HG03442 (cell line): ENCODE measurements around the gene RNF7.
"Not testable (repeated sequence)": the region's sequence is repeated elsewhere in the genome, so short reads cannot be mapped to it uniquely, and the experiment has no call there.

Experiments used
- ATAC-seq: cut with Tn5 transposase; IDR thresholded peaks from one replicate; pipeline ENCODE4 v1.9.1; 2021; ENCODE audit warnings: mild to moderate bottlenecking, moderate library complexity; ENCODE audit not compliant: unreplicated experiment

The RNF7 gene

DNA sequence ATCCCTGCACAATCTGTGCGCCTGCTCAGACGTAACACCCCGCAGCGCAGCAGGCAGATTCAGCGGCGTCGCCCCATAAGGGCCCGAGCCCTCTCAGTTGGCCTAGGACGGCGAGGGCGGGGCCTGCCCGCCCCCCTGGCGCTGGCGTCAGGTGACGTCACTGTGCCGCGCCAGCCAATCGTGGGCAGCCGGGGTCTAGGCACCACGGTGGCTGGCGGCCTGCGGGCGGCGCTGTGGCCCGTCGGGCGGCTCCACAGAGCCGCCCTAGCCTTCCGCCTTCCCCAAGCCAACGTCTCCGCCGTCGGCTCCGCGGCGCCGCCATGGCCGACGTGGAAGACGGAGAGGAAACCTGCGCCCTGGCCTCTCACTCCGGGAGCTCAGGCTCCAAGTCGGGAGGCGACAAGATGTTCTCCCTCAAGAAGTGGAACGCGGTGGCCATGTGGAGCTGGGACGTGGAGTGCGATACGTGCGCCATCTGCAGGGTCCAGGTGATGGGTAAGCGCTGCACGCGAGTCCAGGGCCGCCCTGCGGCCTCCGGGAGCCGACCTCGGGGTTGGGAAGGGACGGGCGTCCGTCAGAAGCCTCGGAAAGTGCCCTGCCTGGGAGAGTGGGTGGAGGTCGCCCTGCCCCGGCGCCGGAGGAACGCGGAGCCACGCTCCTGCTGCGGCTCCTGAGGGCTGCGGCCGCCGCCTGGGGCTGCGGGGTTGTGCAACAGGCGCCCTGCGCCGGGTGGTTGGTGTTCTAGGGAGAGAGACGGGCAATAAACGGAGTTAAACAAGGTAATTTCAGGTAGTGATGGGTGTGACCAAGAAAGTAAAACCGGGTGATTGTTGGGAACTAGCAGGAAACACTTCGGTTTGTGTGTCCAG, at the start of gene RNF7:
Gene RNF7, plus strand, starts transcription at position 277 of the 869 bp plus-strand sequence. Its CDS starts 44 bp downstream, at position 321.
- peak; percentile 94 for ATAC-seq

DNA sequence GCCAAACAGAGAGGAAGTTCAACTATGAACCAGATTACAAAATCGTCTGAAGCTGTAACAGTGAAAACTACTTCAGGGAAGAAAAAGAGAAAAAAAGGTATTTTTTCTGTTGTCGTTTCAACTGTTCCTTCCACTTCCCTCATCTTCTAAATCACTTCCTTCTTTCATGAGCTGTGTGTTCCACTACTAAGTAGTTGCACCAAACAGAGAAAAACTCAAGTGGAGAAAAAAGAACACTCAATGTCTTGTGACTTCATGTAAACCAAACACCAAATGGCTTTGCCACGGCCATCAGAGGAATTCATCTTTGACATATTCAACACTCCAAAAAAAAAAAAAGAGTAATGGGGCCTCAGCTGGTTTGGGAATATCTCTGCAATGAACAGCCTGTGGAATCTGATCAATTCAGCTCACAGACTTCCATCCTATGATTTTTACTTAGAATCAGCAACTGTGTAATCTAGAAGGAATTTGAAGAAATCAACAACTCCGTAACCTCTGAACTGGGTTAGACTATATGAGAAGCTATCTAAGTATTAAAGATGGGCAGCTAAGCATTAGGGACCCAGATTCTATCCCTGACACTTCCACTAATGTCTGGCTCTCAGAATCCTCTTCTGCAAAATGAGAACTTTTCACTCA, 47.5 kb upstream of the RNF7 start:
- no peak for ATAC-seq

DNA sequence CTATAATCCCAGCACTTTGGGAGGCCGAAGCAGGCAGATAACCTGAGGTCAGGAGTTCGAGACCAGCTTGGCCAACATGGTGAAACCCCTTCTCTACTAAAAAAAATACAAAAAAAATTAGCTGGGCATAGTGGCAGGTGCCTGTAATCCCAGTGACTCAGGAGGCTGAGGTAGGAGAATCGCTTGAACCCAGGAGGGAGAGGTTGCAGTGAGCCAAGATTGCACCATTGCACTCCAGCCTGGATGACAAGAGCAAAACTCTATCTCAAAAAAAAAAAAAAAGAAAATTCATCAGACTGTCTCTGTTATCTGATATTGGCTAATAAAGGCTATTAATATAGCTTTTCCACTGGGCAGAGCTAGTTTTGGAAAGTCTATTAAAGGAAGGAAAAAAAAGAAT, 46.6 kb upstream of the RNF7 start:
- ATAC-seq: not testable (repeated sequence)

DNA sequence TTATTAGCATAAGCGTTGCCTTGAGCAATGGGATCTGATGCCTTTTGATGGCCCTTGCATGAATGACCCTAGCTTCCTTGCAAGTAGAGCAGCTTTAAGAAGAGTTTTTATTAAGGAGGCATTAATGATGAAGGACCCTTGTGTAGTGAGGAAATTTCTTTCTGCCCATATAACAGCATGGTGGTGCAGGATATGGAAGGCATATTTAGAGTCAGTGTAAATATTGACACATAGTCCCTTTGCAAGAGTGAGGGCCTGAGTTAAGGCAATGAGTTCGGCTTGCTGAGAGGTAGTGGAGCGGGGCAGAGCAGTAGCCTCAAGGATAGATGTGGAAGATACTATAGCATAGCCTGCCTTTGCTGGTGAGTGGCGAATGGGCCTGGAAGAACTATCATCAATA, 45.1 kb upstream of the RNF7 start:
- ATAC-seq: not testable (repeated sequence)

DNA sequence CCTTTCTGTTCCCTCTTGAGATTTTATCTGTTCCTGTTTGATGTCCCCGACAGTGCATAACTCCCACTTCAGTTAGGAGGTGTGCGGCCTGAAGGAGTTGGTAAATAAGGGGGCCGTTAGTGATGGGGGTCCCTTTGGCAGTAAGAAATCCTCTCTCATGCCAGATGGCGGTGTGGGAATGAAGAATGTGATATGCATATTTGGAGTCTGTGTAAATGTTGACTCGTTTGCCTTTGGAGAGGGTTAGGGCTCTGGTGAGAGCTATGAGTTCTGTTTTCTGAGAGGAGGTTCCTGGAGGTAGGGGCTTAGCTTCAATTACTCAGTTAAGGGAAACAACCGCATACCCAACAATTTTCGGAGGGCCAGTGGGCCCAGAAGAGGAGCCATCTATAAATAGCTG, 38.8 kb upstream of the RNF7 start:
- ATAC-seq: no peak

DNA sequence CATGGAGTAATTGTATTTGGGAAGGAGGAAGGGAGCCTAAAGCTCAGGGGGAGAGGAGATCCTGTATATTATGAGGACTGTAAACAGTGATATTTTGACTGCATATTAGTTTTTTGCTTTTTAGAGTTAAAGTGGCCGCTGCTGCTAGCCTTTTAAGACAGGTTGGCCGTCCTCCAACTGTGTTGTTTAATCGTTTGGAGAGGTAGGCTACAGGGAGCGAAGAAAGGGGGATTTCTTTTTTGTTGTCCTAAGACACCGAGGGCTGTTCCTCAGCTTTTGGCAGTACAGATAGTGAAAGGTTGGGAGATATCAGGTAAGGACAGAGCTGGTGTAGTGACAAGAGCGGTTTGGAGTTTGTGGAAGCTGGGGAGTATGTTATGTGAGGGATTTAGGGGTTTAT, 38.2 kb upstream of the RNF7 start:
- no peak for ATAC-seq

DNA sequence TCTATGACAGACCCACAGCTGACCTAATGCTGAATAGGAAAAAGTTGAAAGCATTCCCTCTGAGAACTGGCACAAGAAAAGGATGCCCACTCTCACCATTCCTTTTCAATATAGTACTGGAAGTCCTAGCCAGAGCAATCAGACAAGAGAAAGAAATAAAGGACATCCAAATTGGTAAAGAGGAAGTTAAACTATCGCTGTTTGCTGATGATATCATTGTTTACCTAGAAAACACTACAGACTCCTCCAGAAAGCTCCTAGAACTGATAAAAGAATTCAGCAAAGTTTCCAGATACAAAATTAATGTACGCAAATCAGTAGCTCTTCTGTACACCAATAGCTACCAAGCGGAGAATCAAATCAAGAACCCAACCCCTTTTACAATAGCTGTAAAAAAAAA, 34.7 kb upstream of the RNF7 start:
- not testable (repeated sequence) for ATAC-seq

DNA sequence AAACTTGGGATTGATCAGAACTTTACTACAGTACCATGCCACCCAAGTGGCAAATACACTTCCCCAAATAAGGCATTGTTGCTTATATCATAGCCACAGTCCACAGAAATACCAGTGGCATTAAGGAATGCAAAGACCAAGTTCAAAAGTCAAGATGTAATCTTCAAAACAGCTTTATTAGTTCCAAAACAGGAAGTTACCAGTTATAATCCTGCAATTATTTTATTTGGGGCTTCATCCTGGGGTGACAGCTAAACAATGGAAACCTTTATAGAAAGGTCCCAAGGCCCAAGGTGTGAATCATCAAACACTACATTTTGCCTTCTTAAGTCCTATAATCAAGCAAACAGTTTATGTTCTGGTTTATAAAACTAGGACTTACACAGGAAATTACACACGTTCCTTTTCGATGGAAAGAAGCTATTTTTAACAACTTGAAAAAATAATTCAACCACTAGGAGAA, 30.3 kb upstream of the RNF7 start:
- ATAC-seq: no peak

DNA sequence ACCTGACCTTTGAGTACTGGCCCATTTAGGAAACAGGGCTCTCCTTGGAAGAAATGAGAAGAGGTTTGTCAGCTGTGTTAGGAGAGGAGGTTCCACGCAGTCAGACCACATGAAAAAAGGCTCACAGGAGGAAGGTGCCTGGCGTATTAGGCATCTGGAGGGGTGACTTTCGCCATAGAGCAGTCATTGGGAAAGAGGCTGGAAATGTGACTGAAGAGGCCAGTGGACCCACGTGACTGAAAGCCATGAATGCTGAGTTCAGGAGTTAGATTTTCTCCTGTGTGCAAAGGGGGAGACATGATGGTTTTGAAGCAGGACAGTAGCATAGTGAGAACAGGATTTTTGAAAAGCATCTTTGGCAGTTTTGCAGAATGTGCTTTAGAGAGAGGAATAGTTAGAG, 29.7 kb upstream of the RNF7 start:
- ATAC-seq: no peak

DNA sequence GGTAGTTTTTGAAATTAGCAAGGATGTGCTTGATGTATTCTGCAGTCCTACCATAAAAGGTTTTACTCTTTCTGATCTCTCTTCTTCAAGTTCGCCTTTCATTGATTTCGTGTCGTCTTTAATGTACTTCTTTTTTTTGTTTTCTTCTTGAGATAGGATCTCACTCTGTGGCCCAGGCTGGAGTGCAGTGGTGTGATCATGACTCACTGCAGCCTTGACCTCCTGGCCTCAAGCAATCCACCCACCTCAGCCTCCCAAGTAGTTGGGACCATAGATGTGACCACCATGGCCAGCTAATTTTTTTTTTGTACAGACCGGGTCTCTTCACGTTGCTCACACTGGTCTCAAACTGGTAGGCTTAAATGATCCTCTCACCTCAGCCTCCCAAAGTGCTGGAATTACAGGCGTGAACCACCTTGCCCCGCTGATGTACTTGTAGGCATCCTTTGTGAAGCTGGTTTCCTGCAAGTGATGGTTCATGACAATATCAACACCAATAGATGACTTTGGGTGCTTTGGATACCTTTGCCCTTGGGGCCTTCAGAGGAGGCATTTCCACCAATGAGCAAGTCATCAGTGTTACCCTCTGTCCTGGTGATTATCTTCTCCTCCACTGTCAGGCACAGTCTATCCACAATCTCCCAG, 28.9 kb upstream of the RNF7 start:
- no peak for ATAC-seq

DNA sequence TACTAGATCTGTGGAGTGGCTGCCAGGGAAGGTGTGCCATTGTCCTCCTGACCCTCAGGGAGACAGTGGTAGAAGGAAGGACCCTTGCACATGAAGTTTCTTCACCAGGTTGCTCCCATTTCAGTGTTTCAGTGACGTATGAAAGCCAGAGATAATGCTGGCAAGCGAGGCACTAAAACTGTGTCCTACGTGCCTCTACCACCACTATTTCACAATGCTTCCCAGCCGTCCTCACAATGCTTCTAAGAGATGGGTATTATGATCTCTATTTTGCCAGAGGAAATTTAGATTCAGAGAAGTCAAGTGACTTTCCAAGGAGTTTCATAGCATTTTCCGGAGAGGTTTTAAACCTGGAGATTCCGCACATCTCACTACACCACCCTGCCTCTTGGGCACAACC, 28.0 kb upstream of the RNF7 start:
- ATAC-seq: no peak

DNA sequence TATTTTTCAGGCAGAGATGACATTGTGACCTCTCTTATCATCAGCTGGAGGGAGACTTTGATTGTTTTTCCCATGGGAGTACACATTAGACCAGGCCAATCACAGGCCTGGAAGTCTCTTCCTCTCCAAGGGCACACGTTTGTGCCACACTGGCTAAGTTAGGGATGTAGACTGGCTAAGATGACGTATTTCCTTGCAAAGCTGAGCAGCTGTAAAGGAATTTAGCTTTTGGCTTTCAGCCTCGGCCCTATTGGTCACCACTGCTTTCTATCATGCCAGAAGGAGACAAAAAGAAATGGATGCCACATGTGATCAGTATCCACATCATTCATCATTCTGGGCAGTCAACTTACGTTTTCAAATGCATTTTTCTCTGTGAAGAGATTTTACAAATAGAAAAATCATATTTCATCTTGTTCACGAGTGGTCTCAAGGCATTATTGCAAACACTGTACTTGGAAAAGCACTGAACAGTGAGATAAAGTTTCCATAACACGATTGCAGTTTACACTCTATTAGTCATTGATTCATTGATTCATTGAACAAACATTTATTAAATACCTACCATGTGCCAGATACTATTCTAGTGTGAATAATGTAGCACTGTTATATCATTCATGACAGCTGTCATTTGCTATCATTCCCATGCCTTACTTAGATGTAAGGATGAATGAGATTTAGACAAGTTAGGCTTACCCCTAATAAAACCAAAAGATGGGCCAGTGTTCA, 27.0 kb upstream of the RNF7 start:
- ATAC-seq: no peak

DNA sequence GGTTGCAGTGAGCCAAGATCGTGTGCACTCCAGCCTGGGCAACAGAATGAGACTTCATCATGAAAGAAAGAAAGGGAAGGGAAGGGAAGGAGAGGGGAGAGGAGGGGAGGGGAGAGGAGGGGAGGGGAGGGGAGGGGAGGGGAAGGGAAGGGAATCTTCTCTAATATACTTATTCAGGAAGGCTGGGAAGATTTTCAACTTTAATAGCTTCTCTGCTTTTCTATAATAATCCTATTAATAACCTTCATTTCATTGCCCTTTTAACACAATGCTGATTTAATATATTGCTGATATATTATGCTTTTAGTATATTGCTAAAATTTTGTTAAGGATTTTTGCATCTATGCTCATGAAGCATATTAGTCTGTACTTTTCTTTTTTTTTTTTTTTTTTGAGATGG, 23.4 kb upstream of the RNF7 start:
- ATAC-seq: no peak

DNA sequence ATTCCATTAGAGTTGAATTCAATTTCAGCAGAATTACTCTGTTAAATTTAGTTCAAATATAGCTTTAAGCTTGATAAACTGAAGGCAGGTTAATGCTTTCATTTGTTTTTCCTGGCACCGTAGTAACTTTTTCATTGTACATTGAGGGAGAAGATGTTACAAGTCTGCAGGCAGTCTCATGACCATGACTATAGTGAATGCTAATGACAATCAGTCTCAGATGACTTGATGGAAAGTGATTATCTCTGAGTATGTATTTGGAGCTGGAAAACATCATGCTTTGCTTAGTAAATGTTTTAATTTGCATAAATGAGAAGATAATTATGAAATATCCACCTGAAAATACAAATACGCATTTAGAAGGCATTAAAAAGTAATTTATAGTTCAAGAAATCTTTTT, 16.0 kb upstream of the RNF7 start:
- no peak for ATAC-seq

DNA sequence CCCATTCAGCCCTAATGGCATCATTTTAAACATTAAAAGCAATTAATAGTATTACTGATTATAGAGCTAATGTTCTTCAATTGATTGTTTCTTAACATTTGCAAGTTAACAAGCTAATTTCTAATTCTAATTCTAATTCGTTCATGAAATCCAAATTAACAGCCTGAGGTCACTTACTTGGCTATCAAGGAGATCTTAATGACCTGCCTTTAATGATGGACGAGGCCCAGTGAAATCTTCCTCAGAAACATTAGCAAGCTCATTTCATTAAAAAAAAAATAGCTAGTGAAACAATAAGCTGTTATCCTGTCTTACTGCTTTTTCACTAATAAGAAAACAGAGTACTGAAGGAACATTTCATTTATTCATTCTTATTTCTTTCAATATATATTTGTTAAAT, 15.4 kb upstream of the RNF7 start:
- no peak for ATAC-seq

DNA sequence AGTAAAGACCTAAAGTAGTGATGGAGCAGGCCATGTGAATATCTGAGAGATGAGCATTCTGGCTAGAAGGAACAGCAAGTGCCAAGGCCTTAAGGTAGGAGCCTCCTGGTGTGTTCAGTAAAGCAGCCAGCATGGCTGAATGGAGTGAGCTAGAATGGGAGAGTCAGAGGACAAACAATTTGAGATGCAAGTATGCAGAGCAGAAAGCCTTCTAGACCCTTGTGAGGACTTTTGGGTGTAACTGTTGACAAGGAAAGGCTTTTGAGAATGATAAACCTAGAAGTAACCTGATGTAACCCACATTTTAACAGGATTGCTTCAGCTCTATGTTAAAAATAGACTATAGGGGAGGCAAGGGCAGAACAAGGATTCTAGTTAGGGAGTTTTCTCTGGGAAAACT, 14.8 kb upstream of the RNF7 start:
- ATAC-seq: no peak

DNA sequence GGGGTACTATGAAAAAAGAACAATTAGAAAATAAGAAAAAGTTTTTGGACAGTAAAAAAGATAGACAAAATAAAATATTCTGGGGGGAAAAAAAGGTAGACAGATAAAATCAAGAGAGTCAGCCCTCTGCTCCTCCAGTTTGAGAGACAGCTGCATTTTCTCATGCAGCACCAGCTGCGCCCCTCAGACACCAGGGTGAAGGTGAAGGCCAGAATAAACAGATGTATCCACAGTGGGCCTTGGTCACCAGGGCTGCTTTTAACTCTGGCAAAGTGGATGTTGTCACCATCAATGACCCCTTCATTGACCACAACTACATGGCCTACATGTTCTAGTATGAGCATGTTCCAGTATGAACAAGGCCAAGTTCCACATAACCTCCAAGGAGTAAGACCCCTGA, 13.9 kb upstream of the RNF7 start:
- no peak for ATAC-seq

DNA sequence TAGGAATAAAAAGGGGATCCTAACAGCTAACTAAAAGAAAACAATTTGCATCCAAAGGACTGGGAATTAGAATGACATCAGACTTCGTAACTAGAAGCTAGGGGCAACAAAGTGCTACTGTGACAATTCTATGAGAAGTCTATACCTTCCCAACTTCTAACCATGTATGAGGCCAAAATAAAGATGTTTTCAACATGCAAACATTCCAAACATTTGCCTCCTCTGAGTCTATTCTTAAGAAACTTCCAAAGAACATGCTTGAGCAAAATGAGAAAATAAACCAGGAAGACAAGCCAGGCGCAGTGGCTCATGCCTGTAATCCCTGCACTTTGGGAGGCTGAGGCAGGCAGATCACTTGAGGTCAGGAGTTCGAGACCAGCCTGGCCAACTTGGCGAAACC, 13.1 kb upstream of the RNF7 start:
- ATAC-seq: no peak

DNA sequence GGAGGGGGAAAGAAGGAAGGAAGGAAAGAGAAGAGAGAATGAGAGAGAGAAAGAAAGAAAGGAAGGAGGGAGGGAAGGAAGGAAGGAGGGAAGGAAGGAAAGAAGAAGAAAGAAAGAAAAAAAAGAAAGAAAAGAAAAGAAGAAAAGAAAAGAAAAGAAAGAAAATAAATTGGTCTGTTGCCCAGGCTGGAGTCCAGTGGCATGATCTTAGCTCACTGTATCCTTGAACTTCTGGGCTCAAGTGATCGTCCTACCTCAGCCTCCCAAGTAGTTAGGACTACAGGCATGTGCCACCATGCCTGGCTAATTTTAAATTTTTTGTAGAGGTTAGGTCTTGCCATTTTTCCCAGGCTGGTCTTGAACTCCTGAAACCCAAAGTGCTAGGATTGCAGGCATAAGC, 11.6 kb upstream of the RNF7 start:
- ATAC-seq: no peak

DNA sequence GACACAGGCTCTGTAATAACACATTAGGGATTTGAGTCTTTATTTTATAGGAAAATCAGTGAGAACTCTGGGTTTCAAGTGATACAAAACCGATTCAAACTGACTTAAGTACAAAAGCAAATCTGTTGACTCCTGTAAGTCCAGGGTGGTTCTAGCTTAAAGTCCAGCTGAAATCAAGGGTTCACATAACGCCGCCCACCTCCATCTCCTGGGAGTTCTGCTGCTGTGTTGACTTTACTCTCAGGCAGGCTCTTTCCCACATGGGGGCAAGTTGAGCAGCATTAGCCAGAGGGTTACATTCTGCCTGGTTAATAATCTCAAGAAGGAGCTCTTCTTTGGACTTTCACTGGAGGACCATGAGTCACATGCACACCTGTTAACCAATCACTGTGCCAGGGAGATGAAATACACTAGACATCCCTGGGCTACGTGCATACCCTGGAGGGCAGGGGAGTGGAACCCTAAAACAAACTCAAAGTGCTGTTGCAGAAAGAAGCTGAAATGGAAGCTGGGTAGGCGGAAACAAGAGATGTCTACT, 9.7 kb upstream of the RNF7 start:
- ATAC-seq: no peak

DNA sequence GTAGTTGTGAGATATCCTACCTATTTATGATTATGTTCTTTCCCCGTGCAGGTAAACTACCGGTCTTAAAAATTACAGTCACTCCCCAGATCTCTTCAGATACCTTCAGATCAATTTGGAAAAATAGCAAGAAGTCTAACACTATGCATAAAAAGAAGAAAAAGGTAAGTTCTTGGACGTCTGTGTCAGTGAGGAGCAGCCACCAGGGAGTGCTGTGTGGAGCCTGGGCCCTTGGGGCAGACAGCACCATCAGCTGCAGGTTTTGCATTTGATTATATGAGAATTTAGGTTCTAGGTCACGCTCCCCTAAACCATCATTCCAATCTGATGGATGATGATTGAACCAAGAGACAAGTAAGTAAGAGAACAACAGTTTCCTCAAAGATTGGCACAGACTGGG, 8.9 kb upstream of the RNF7 start:
- ATAC-seq: no peak
